ENCODE results near the gene CDH26. TPM values are rescaled to one million over a fixed set of nuclear protein-coding genes. Genes with fewer than 3 reads are reported as not detected.
A peak's percentile ranks its signal among the peaks of the same experiment; 100 is the strongest.

Gene CDH26
- polyA plus RNA-seq, 1 donor (not counting 4 experiments of a cell fraction or from before 2014, with no cell fraction given), result 1.1 TPM

GRCh38 chr20:60050193-60050947 is 92.1 kb downstream of the CDH26 start:
- no peaks in the 10 kb centered on the region for H4K20me1 ChIP-seq (ENCODE audit: control insufficient read depth, extremely low read depth, insufficient read depth, low read length)

GRCh38 chr20:60051911-60052310 is 93.7 kb downstream of the CDH26 start:
- FAIRE-seq, result no peak

More at GRCh38 chr20:60050193-60050947, 92.1 kb downstream of the CDH26 start:
- Histone ChIP-seq H3K27me3 (ENCODE audit: control insufficient read depth, extremely low read depth, insufficient read depth, low read length) (no peaks in the 10 kb centered on the region), H3K9me1 (ENCODE audit: control insufficient read depth, extremely low read depth, insufficient read depth, low read length) (no peaks in the 10 kb centered on the region), H3K4me1 (ENCODE audit: control insufficient read depth, extremely low read depth, insufficient read depth, low read length) (peaks cover 19% of the 10 kb centered on the region), H3K79me2 (ENCODE audit: control insufficient read depth, insufficient read depth, low read length) (no peaks in the 10 kb centered on the region), H3K9ac (ENCODE audit: control insufficient read depth, extremely low read depth, insufficient read depth, low read length) (no peak overlapping the region), H2AFZ (ENCODE audit: control insufficient read depth, low read length) (no peak overlapping the region), H3K4me3 (ENCODE audit: control insufficient read depth in 2 of 3, extremely low read depth in 1 of 3, insufficient read depth in 2 of 3, low read depth in 1 of 3, low read length in 3 of 3) (no peak overlapping the region), H3K4me2 (ENCODE audit: control insufficient read depth, extremely low read depth, insufficient read depth, low read depth, low read length) (no peak overlapping the region), H3K36me3 (ENCODE audit: control insufficient read depth in 2 of 2, extremely low read depth in 1 of 2, insufficient read depth in 2 of 2, low read length in 2 of 2) (no peaks in the 10 kb centered on the region), H3K9me3 (ENCODE audit: control insufficient read depth, low read depth, low read length) (no peaks in the 10 kb centered on the region), H3K27ac (ENCODE audit: control insufficient read depth, insufficient read depth, low read length) (peak overlapping the region; percentile 44)
- FAIRE-seq (peak; percentile 86), DNase-seq (ENCODE audit: low read depth, low spot score) (peak; percentile 40)
- TF ChIP-seq EZH2 (IDR thresholded peaks at IDR 0.05; ENCODE audit: low read length), result no peak
- peak; percentile 86 to 88 (median 88) for TF ChIP-seq CTCF (optimal IDR thresholded peaks at IDR 0.05 in 1 of 3, IDR thresholded peaks at IDR 0.05 in 1 of 3, conservative IDR thresholded peaks at IDR 0.05 in 1 of 3; ENCODE audit: extremely low read depth in 1 of 3, insufficient read depth in 2 of 3, low read length in 3 of 3)
- dilution Hi-C loops (cut with MboI; ENCODE audit: extremely low pct_ligation_motif_present, low sequenced_read_pairs), result no loop called here

More at GRCh38 chr20:60051911-60052310, 93.7 kb downstream of the CDH26 start:
- DNase-seq (ENCODE audit: low read depth, low spot score), result no peak
- H3K79me2 ChIP-seq (ENCODE audit: control insufficient read depth, insufficient read depth, low read length), result peaks cover 4% of the 10 kb centered on the region
- H3K27ac ChIP-seq (ENCODE audit: control insufficient read depth, insufficient read depth, low read length), result no peak overlapping the region
- H3K4me3 ChIP-seq (ENCODE audit: control insufficient read depth in 2 of 3, extremely low read depth in 1 of 3, insufficient read depth in 2 of 3, low read depth in 1 of 3, low read length in 3 of 3), result no peak overlapping the region
- H3K4me2 ChIP-seq (ENCODE audit: control insufficient read depth, extremely low read depth, insufficient read depth, low read depth, low read length), result no peak overlapping the region
- dilution Hi-C loops (cut with MboI; ENCODE audit: extremely low pct_ligation_motif_present, low sequenced_read_pairs), result no loop called here
- no peaks in the 10 kb centered on the region for H3K9me1 ChIP-seq (ENCODE audit: control insufficient read depth, extremely low read depth, insufficient read depth, low read length)
- peaks cover 32% of the 10 kb centered on the region for H3K4me1 ChIP-seq (ENCODE audit: control insufficient read depth, extremely low read depth, insufficient read depth, low read length)
- H3K27me3 ChIP-seq (ENCODE audit: control insufficient read depth, extremely low read depth, insufficient read depth, low read length), result no peaks in the 10 kb centered on the region
- TF ChIP-seq CTCF (optimal IDR thresholded peaks at IDR 0.05 in 1 of 3, IDR thresholded peaks at IDR 0.05 in 1 of 3, conservative IDR thresholded peaks at IDR 0.05 in 1 of 3; ENCODE audit: extremely low read depth in 1 of 3, insufficient read depth in 2 of 3, low read length in 3 of 3) (no peak), EZH2 (IDR thresholded peaks at IDR 0.05; ENCODE audit: low read length) (no peak)
- H3K36me3 ChIP-seq (ENCODE audit: control insufficient read depth in 2 of 2, extremely low read depth in 1 of 2, insufficient read depth in 2 of 2, low read length in 2 of 2), result no peaks in the 10 kb centered on the region
- H3K9ac ChIP-seq (ENCODE audit: control insufficient read depth, extremely low read depth, insufficient read depth, low read length), result no peak overlapping the region
- no peak overlapping the region for H2AFZ ChIP-seq (ENCODE audit: control insufficient read depth, low read length)
- no peaks in the 10 kb centered on the region for H3K9me3 ChIP-seq (ENCODE audit: control insufficient read depth, low read depth, low read length)
- H4K20me1 ChIP-seq (ENCODE audit: control insufficient read depth, extremely low read depth, insufficient read depth, low read length), result no peaks in the 10 kb centered on the region

Measured in keratinocyte (primary cell).